Measurements from ENCODE around the gene FMNL3.

Gene FMNL3

GRCh38 chr12:49651855-49652254 is 55.4 kb downstream of the FMNL3 start:
- no peak for DNase-seq (ENCODE audit: low spot score)

GRCh38 chr12:49649892-49650291 is 57.3 kb downstream of the FMNL3 start:
- no peak for DNase-seq (ENCODE audit: low spot score)

DNA sequence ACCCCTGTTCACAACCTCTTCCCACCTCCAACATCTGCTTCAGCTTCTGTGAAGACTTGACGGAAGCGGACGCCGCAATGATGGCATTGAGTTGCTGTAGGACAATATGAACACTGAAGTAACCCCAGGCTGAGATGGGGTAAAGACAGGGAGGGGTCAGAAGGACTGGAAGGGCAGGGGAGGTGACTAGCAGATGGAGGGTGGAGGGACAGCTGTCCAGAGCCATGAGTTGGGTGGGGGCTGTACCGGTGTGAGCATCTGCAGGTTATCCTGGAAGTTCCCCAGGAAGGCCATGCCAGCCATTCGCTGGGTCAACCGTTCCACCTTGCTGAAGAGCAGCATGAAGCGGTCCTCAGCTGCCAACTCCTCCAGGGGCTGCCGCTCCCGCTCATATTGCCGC is 57.8 kb downstream of the FMNL3 start:
- no peak for DNase-seq (ENCODE audit: low spot score)

DNA sequence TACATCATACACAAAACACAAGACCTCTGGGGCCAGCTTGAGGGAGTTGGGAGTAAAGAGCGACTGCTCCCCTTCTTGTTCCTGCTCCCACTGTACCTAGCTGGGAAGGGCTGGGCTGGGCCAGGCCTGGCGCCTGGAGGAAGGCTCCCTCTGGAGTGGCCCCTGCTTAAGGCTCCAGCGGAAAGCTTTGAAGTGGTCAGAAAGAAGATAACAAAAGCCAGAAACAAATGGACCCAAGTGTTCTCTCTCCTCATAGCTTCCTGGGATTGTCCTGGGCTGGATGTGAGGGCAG is 58.5 kb downstream of the FMNL3 start:
- DNase-seq (ENCODE audit: low spot score), result no peak

- DNase-seq (ENCODE audit: low spot score), result no peak
These were observed 59.1 kb downstream of the FMNL3 start for GRCh38 chr12:49647827-49648711.

GRCh38 chr12:49646871-49647654 is 60.1 kb downstream of the FMNL3 start:
- DNase-seq (ENCODE audit: low spot score), result no peak

DNA sequence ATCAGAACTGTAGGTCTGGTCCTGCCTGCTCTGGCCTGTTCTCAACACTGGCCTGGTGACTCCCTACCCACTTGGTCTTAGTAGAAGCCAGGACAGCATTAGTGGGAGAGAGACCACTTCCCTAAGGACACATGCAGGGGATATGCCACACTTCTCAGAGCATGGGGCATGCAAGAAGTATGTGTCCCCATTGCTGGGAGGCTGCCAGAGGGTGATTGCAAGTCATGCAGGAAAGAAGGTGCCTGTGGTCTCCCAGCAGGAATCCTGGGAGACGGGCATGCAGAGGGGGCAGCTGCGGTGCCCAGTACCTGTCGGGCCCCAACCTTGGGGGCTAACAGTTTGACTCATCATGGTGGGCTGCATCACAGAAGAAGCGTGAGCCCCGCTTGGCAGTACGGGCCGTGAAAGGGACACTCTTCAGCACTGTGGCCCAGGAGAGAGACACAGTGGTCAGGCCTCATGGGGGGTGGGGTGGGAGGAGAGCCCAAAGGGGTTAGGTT is 60.8 kb downstream of the FMNL3 start:
- DNase-seq (ENCODE audit: low spot score), result no peak

GRCh38 chr12:49645146-49646039 is 61.8 kb downstream of the FMNL3 start:
- no peak for DNase-seq (ENCODE audit: low spot score)

DNA sequence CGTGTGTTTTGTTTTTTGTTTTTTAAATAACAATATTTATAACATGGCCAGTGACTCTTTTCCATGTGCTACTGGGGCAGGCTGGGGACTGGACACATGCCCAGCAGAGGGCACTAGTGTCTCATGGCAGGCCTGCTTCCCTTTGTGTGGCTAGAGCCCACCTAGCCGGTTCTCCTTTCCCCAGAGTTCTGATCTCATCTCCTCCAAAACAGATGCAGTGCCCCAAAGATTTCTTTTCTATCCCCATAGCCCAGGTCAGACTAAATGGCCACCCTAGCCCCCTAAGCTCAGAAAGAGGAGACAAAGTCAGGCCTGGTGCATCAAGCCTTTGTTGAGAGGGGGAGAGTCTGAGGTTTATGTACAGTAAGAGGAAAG is 62.6 kb downstream of the FMNL3 start:
- peak; percentile 90 for DNase-seq (ENCODE audit: low spot score)

GRCh38 chr12:49643961-49644619 is 63.1 kb downstream of the FMNL3 start:
- DNase-seq (ENCODE audit: low spot score), result no peak

- DNase-seq (ENCODE audit: low spot score), result no peak
These were observed 64.1 kb downstream of the FMNL3 start for GRCh38 chr12:49643135-49643534.

GRCh38 chr12:49642370-49642802 is 64.8 kb downstream of the FMNL3 start:
- DNase-seq (ENCODE audit: low spot score), result no peak

DNA sequence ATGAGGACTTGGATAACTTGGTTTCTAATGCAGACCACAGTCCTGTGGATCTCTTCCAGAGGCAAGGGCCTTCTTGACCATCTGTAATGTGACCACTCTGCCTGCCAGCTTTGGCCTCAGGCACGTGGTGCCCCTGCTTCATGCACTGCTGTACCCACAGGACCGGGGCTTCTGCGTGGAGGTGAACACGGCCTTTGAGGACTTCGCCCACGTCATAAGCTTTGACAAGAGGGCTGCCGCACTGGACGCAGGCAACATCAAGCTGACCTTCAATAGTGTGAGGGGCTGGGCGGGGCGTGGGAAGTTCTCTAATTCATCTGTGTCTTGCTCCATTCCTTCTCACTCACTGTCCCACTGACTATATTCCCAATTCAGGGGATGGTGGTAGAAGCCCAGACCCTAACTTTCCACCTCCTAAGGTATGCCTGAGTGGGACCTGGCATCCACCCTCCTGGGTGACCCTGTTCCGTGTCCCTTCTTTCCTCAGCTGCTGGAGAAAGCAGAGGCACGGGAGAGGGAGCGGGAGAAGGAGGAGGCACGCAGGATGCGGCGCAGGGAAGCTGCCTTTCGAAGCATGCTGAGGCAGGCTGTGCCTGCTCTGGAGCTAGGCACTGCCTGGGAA is 65.3 kb downstream of the FMNL3 start:
- no peak for DNase-seq (ENCODE audit: low spot score)

DNA sequence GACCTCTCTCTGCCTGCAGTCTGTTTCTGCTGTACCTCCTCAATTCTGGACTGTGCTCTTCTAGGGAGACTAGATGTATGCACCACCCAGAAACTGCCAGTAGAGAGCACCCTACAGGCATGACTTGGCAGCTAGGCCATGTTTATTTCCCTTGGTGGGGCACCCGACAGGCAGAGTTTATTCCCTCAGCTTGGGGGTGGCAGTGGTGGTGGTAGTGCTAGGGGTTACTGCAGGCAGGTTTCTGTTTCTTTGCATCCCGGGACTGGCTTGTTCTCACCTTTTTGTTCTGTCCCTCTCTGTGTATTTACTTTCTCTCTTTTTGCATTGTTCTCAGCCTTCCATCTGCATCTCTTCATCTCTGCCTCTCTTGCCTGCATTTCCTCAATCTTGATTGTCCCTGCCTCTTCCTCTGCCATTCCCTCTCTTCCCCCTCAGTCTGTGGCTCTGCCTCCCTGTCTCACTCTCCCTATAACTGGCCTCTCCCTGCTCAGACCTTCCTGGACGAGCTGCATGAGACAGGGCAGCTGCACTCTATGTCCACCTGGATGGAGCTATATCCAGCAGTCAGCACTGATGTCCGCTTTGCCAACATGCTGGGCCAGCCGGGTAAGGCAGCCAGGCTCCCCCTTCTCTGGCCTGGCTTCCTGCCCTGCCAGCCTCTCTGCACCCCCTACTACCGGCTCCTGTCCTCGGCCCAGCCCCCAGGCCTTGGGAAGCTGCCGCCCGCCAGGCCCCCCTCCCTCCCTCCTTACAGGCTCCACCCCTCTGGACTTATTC is 70.0 kb downstream of the FMNL3 start:
- DNase-seq (ENCODE audit: low spot score), result peak; percentile 82

DNA sequence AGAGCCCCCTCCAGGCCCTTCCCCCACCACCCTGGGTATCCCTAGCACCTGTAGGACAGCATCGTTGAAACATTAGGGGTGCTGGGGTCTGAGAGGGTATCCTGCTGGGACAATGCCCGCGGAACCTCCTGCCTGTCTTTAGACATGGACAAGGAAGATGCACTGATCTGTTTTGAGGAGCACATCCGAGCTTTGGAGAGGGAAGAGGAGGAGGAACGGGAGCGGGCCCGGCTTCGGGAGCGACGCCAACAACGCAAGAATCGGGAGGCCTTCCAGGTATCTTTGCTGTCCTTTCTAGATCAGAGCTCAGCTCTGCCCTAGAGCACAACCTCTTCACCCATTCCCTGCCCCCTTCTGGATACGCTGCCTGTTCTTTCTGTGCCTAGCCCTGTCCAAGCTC is 70.6 kb downstream of the FMNL3 start:
- DNase-seq (ENCODE audit: low spot score), result no peak

DNA sequence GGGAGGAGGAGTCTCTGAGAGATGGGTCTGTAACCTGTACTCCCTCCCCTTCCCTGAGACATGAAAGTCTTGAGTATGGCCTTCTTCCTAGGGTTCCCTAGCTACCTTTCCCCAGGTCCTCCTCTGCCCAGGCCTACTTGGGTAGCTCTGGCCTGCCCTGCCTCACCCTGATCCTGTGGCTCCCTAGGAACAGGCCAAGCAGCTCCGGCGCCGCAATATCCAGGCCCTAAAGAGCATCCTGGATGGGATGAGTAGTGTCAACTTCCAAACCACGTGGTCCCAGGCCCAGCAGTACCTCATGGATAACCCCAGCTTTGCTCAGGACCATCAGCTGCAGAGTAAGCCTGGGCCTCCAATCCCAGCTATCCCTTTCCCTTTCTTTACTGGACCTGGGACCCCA is 71.5 kb downstream of the FMNL3 start:
- DNase-seq (ENCODE audit: low spot score), result no peak

GRCh38 chr12:49635036-49635435 is 72.2 kb downstream of the FMNL3 start:
- no peak for DNase-seq (ENCODE audit: low spot score)

DNA sequence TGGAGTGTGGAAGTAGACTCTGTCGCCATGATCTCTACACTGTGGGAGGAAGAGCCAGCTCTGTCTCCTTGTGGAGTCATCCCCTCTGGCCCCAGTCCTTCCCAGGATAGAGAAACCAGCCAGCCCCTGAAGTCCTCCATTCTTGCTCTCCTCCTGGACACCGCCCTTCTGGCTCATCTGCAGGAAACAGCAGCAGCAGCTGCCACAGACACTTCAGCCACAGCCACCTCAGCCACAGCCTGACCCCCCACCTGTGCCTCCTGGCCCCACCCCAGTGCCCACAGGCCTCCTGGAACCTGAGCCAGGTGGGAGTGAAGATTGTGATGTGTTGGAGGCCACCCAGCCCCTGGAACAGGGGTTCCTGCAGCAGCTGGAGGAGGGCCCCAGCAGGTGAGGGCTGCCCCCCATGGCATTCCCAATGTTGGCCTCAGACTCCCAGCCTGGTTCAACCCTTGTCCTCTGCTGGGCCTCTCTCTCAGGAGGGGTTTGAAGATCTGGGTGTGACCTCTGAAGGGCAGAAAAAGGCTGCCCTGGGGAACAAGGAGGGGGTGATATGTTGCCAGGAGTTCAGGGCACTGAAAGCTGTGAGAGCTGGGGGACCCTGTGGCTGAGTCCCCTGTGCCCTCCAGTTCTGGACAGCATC is 73.4 kb downstream of the FMNL3 start:
- no peak for DNase-seq (ENCODE audit: low spot score)

- DNase-seq (ENCODE audit: low spot score), result no peak
These were observed 74.1 kb downstream of the FMNL3 start for GRCh38 chr12:49632986-49633702.
